GM23338 (cell line): ENCODE results near the gene CSTF1. TPM values are rescaled to one million over a fixed set of nuclear protein-coding genes. Genes with fewer than 3 reads are reported as not detected.

Experiments used
- ATAC-seq: fragments of 200-7000 bp; cut with Tn5 transposase; 3 replicates; pipeline ENCODE4 v1.9.1; 2020
- DNase-seq: peaks from one replicate; pipeline ENCODE4 v3.0.0-alpha.2; 2015; ENCODE audit warnings: low spot score
- H2AFZ ChIP-seq: fragments of 200-600 bp; sonication (generic); 2 replicates; pipeline ENCODE4 v1.8.0; 2016; ENCODE audit warnings: antibody characterized with exemption, mild to moderate bottlenecking, moderate library complexity
- H3F3A ChIP-seq: fragments of 200-600 bp; sonication (generic); replicated peaks from 2 replicates; pipeline ENCODE4 v1.8.0; 2017; ENCODE audit warnings: antibody characterized with exemption, mixed run types, low read depth
- H3K27ac ChIP-seq: fragments of 200-600 bp; sonication (generic); 2 replicates; pipeline ENCODE4 v1.6.1; 2016; ENCODE audit warnings: low read depth
- H3K27me3 ChIP-seq: fragments of 200-600 bp; sonication (generic); 2 replicates; pipeline ENCODE4 v1.8.0; 2016; ENCODE audit warnings: mild to moderate bottlenecking, mixed run types, moderate library complexity; ENCODE audit not compliant: insufficient read depth
- H3K36me3 ChIP-seq: fragments of 200-600 bp; sonication (generic); 2 replicates; pipeline ENCODE4 v1.8.0; 2016; ENCODE audit warnings: mild to moderate bottlenecking; ENCODE audit not compliant: insufficient read depth
- H3K4me1 ChIP-seq: fragments of 200-600 bp; sonication (generic); 2 replicates; pipeline ENCODE4 v1.8.0; 2016; ENCODE audit warnings: mild to moderate bottlenecking, moderate library complexity; ENCODE audit not compliant: insufficient read depth
- H3K4me2 ChIP-seq: fragments of 200-600 bp; sonication (generic); 2 replicates; pipeline ENCODE4 v1.7.1; 2017; ENCODE audit warnings: mixed run types
- H3K4me3 ChIP-seq: fragments of 200-600 bp; sonication (generic); 2 replicates; pipeline ENCODE4 v1.6.1; 2016; ENCODE audit warnings: mixed run types
- H3K79me2 ChIP-seq: fragments of 200-600 bp; sonication (generic); replicated peaks from 2 replicates; pipeline ENCODE4 v1.8.0; 2017; ENCODE audit warnings: mild to moderate bottlenecking; ENCODE audit not compliant: insufficient read depth
- H3K9me2 ChIP-seq: fragments of 200-600 bp; sonication (generic); 2 replicates; pipeline ENCODE4 v1.8.0; 2017; ENCODE audit not compliant: insufficient read depth
- H4K20me1 ChIP-seq: fragments of 200-600 bp; sonication (generic); replicated peaks from 2 replicates; pipeline ENCODE4 v1.8.0; 2017; ENCODE audit warnings: mild to moderate bottlenecking; ENCODE audit not compliant: insufficient read depth
- H3K27ac Mint-ChIP-seq: 2 replicates; pipeline ENCODE4 v1.8.0; 2020; ENCODE audit warnings: inconsistent platforms, mild to moderate bottlenecking, moderate library complexity, mixed read lengths
- H3K27me3 Mint-ChIP-seq: 3 replicates; pipeline ENCODE4 v1.8.0; 2022; ENCODE audit warnings: low read depth, mild to moderate bottlenecking, moderate library complexity, mixed read lengths, inconsistent platforms; ENCODE audit not compliant: insufficient read depth, poor library complexity
- H3K36me3 Mint-ChIP-seq: 3 replicates; pipeline ENCODE4 v1.8.0; 2021; ENCODE audit warnings: low read depth, mild to moderate bottlenecking, inconsistent platforms, moderate library complexity, mixed read lengths
- H3K4me1 Mint-ChIP-seq: 3 replicates; pipeline ENCODE4 v1.8.0; 2020; ENCODE audit warnings: mild to moderate bottlenecking, inconsistent platforms, mixed read lengths
- H3K4me3 Mint-ChIP-seq: 3 replicates; pipeline ENCODE4 v1.8.0; 2021; ENCODE audit warnings: moderate library complexity, mild to moderate bottlenecking, inconsistent platforms, mixed read lengths
- H3K9me3 Mint-ChIP-seq: 3 replicates; pipeline ENCODE4 v1.8.0; 2020; ENCODE audit warnings: moderate library complexity, mild to moderate bottlenecking, inconsistent platforms, mixed read lengths
- CREB1 ChIP-seq: fragments of 250-450 bp; sonication (Bioruptor Pico); IDR thresholded peaks from 2 replicates; pipeline ENCODE4 v1.5.0; 2020; ENCODE audit warnings: low read depth, mild to moderate bottlenecking, moderate library complexity
- CTCF ChIP-seq, 2 experiments: fragments of 200-600 bp in 1 of 2; sonication (generic) in 1 of 2; conservative IDR thresholded peaks; 2 replicates each; pipeline versions ENCODE4 v1.5.1 to v1.6.1; 2016 to 2017; ENCODE audit warnings: antibody characterized with exemption in 2 of 2, low read depth in 2 of 2, mild to moderate bottlenecking in 2 of 2, moderate library complexity in 1 of 2
- JUNB ChIP-seq: IDR thresholded peaks from one replicate; pipeline ENCODE4 v1.6.1; 2016; ENCODE audit warnings: antibody characterized with exemption; ENCODE audit not compliant: unreplicated experiment
- NANOG ChIP-seq: IDR thresholded peaks from 2 replicates; pipeline ENCODE4 v1.6.1; 2016; ENCODE audit warnings: antibody characterized with exemption, borderline replicate concordance
- REST ChIP-seq: IDR thresholded peaks from one replicate; pipeline ENCODE4 v1.6.1; 2018; ENCODE audit warnings: antibody characterized with exemption; ENCODE audit not compliant: unreplicated experiment
- STAT1 ChIP-seq: IDR thresholded peaks from one replicate; pipeline ENCODE4 v1.6.1; 2016; ENCODE audit warnings: antibody characterized with exemption; ENCODE audit not compliant: unreplicated experiment
- ZNF114 ChIP-seq: fragments of 250-450 bp; sonication (Bioruptor Pico); IDR thresholded peaks from 2 replicates; pipeline ENCODE4 v1.5.0; 2020; ENCODE audit warnings: mild to moderate bottlenecking, moderate library complexity
- ZNF462 ChIP-seq: fragments of 250-450 bp; sonication (Bioruptor Pico); IDR thresholded peaks from 2 replicates; pipeline ENCODE4 v1.5.0; 2020; ENCODE audit warnings: mild to moderate bottlenecking, moderate library complexity
- polyA plus RNA-seq: library from polyadenylated mRNA; unstranded; fragments of >200 nt; fragmentation: Nextera tagmentation; extraction: Ambion mirVana; gene quantifications from 2 replicates; pipeline ENCODE4 v1.2.1, GENCODE V29; 2016
- total RNA-seq: library from RNA; depleted of rRNA; stranded (reverse); fragments of >200 nt; shearing (Covaris generic); gene quantifications from 2 replicates; pipeline ENCODE4 v1.2.3, GENCODE V29; 2014

The CSTF1 gene
- total and polyA plus RNA-seq, 2 experiments from 2014 or later: 21.5 to 62.3 TPM

GRCh38 chr20:56428410-56428809, 36.0 kb downstream of the CSTF1 start:
- Histone ChIP-seq H3K9me2 (no peaks in the 10 kb centered on the region), H3K4me1 (no peaks in the 10 kb centered on the region), H2AFZ (no peak overlapping the region; the same call in 1 of the 2 replicates), H3K36me3 (no peaks in the 10 kb centered on the region), H3K4me3 (no peak overlapping the region), H3F3A (no peaks in the 10 kb centered on the region), H3K4me2 (no peak overlapping the region), H3K27me3 (0 out of 2 replicates have a peak, but pooled peaks cover 12% of the 10 kb centered on the region), H3K27ac (no peak overlapping the region), H3K79me2 (no peaks in the 10 kb centered on the region), H4K20me1 (no peaks in the 10 kb centered on the region)
- Mint-ChIP-seq H3K4me1 (no peaks in the 10 kb centered on the region; the same call in 2 of the 3 replicates), H3K36me3 (no peaks in the 10 kb centered on the region; the same call in 2 of the 3 replicates), H3K27ac (no peak overlapping the region), H3K4me3 (no peak overlapping the region), H3K27me3 (peaks cover 25% of the 10 kb centered on the region), H3K9me3 (no peaks in the 10 kb centered on the region; the same call in 2 of the 3 replicates)
- ATAC-seq: no peak
- DNase-seq: no peak
- TF ChIP-seq JUNB: no peak
- no peak for TF ChIP-seq ZNF462
- TF ChIP-seq STAT1: no peak
- no peak for TF ChIP-seq CTCF (conservative IDR thresholded peaks at IDR 0.05; ENCODE audit: low read depth in 2 of 2)
- TF ChIP-seq CREB1 (CRISPR knock-in tag): no peak
- no peak for TF ChIP-seq REST
- no peak for TF ChIP-seq ZNF114 (CRISPR knock-in tag)
- TF ChIP-seq NANOG: no peak
